ENCODE results near the gene RNU4-1.
"Not testable (repeated sequence)": the region's sequence is repeated elsewhere in the genome, so short reads cannot be mapped to it uniquely, and the experiment has no call there.

The RNU4-1 gene

GRCh38 chr12:120247621-120248030 lies 45.4 kb downstream of the RNU4-1 start:
- Histone ChIP-seq H3K36me3 (no peaks in the 10 kb centered on the region), H3K4me1 (peaks cover 21% of the 10 kb centered on the region), H3K27me3 (no peaks in the 10 kb centered on the region), H3K4me3 (ENCODE audit: low read depth, low read length) (no peak overlapping the region), H3K9me3 (no peaks in the 10 kb centered on the region)
- DNase-seq: no peak
- TF ChIP-seq CTCF (IDR thresholded peaks at IDR 0.05; ENCODE audit: low read depth, low read length): no peak

- TF ChIP-seq CTCF (IDR thresholded peaks at IDR 0.05; ENCODE audit: low read depth, low read length): no peak
- DNase-seq: no peak
- H3K4me1 ChIP-seq: peaks cover 21% of the 10 kb centered on the region
- H3K36me3 ChIP-seq: no peaks in the 10 kb centered on the region
- no peaks in the 10 kb centered on the region for H3K27me3 ChIP-seq
- no peaks in the 10 kb centered on the region for H3K9me3 ChIP-seq
- H3K4me3 ChIP-seq (ENCODE audit: low read depth, low read length): no peak overlapping the region
These were observed 45.9 kb downstream of the RNU4-1 start for GRCh38 chr12:120247183-120247582.

- not testable (repeated sequence) for H3K27me3 ChIP-seq; H3K36me3 ChIP-seq; H3K4me3 ChIP-seq (ENCODE audit: low read depth, low read length); DNase-seq; H3K9me3 ChIP-seq
- H3K4me1 ChIP-seq: peaks cover 21% of the 10 kb centered on the region
These were observed 46.3 kb downstream of the RNU4-1 start for GRCh38 chr12:120246705-120247104.
